ENCODE data around the gene SH2B2. TPM values are rescaled to one million over a fixed set of nuclear protein-coding genes. Genes with fewer than 3 reads are reported as not detected.

SH2B2 gene
- 9.2 TPM for total RNA-seq

GRCh38 chr7:102286237-102287110 is at the start of gene SH2B2:
Gene SH2B2, plus strand, starts transcription at chr7:102286868. Its CDS starts 13,683 bp downstream, at chr7:102300551.
- Histone ChIP-seq H3K27me3 (ENCODE audit: insufficient read depth, low read length) (no peaks in the 10 kb centered on the region), H3K9me3 (ENCODE audit: low read depth, low read length) (no peaks in the 10 kb centered on the region), H3K4me3 (ENCODE audit: low read length) (peak within 1 kb of the TSS; percentile 59), H3K4me1 (ENCODE audit: insufficient read depth, low read length) (peaks cover 62% of the 10 kb centered on the region)

- Histone ChIP-seq H3K4me1 (ENCODE audit: insufficient read depth, low read length) (no peaks in the 10 kb centered on the region), H3K4me3 (ENCODE audit: low read length) (no peak overlapping the region), H3K27me3 (ENCODE audit: insufficient read depth, low read length) (no peaks in the 10 kb centered on the region), H3K9me3 (ENCODE audit: low read depth, low read length) (no peaks in the 10 kb centered on the region)
Observed at GRCh38 chr7:102239206-102239820, 47.4 kb upstream of the SH2B2 start.

GRCh38 chr7:102241431-102241830 is 45.2 kb upstream of the SH2B2 start:
- no peak overlapping the region for H3K4me3 ChIP-seq (ENCODE audit: low read length)
- no peaks in the 10 kb centered on the region for H3K9me3 ChIP-seq (ENCODE audit: low read depth, low read length)
- H3K27me3 ChIP-seq (ENCODE audit: insufficient read depth, low read length), result no peaks in the 10 kb centered on the region
- H3K4me1 ChIP-seq (ENCODE audit: insufficient read depth, low read length), result no peaks in the 10 kb centered on the region

GRCh38 chr7:102244601-102245000 is 42.1 kb upstream of the SH2B2 start:
- H3K4me1 ChIP-seq (ENCODE audit: insufficient read depth, low read length), result no peaks in the 10 kb centered on the region
- no peak overlapping the region for H3K4me3 ChIP-seq (ENCODE audit: low read length)
- H3K9me3 ChIP-seq (ENCODE audit: low read depth, low read length), result no peaks in the 10 kb centered on the region
- no peaks in the 10 kb centered on the region for H3K27me3 ChIP-seq (ENCODE audit: insufficient read depth, low read length)

GRCh38 chr7:102248081-102248455 is 38.6 kb upstream of the SH2B2 start:
- H3K4me3 ChIP-seq (ENCODE audit: low read length), result no peak overlapping the region
- H3K9me3 ChIP-seq (ENCODE audit: low read depth, low read length), result no peaks in the 10 kb centered on the region
- H3K4me1 ChIP-seq (ENCODE audit: insufficient read depth, low read length), result no peaks in the 10 kb centered on the region
- no peaks in the 10 kb centered on the region for H3K27me3 ChIP-seq (ENCODE audit: insufficient read depth, low read length)

GRCh38 chr7:102248456-102249395 is 37.9 kb upstream of the SH2B2 start:
- no peaks in the 10 kb centered on the region for H3K27me3 ChIP-seq (ENCODE audit: insufficient read depth, low read length)
- H3K4me1 ChIP-seq (ENCODE audit: insufficient read depth, low read length), result no peaks in the 10 kb centered on the region
- H3K9me3 ChIP-seq (ENCODE audit: low read depth, low read length), result no peaks in the 10 kb centered on the region

GRCh38 chr7:102251531-102252365 is 34.9 kb upstream of the SH2B2 start:
- Histone ChIP-seq H3K27me3 (ENCODE audit: insufficient read depth, low read length) (no peaks in the 10 kb centered on the region), H3K4me1 (ENCODE audit: insufficient read depth, low read length) (no peaks in the 10 kb centered on the region), H3K9me3 (ENCODE audit: low read depth, low read length) (no peaks in the 10 kb centered on the region), H3K4me3 (ENCODE audit: low read length) (no peak overlapping the region)

More at GRCh38 chr7:102248456-102249395, 37.9 kb upstream of the SH2B2 start:
- no peak overlapping the region for H3K4me3 ChIP-seq (ENCODE audit: low read length)

- no peaks in the 10 kb centered on the region for H3K9me3 ChIP-seq (ENCODE audit: low read depth, low read length)
- no peaks in the 10 kb centered on the region for H3K4me1 ChIP-seq (ENCODE audit: insufficient read depth, low read length)
- H3K27me3 ChIP-seq (ENCODE audit: insufficient read depth, low read length), result no peaks in the 10 kb centered on the region
- H3K4me3 ChIP-seq (ENCODE audit: low read length), result no peak overlapping the region
Observed at GRCh38 chr7:102252366-102252982, 34.2 kb upstream of the SH2B2 start.

- Histone ChIP-seq H3K9me3 (ENCODE audit: low read depth, low read length) (no peaks in the 10 kb centered on the region), H3K27me3 (ENCODE audit: insufficient read depth, low read length) (no peaks in the 10 kb centered on the region), H3K4me1 (ENCODE audit: insufficient read depth, low read length) (no peaks in the 10 kb centered on the region), H3K4me3 (ENCODE audit: low read length) (no peak overlapping the region)
Observed at GRCh38 chr7:102253066-102253972, 33.3 kb upstream of the SH2B2 start.

- Histone ChIP-seq H3K27me3 (ENCODE audit: insufficient read depth, low read length) (no peaks in the 10 kb centered on the region), H3K4me3 (ENCODE audit: low read length) (no peak overlapping the region), H3K4me1 (ENCODE audit: insufficient read depth, low read length) (no peaks in the 10 kb centered on the region), H3K9me3 (ENCODE audit: low read depth, low read length) (no peaks in the 10 kb centered on the region)
Observed at GRCh38 chr7:102253973-102254370, 32.7 kb upstream of the SH2B2 start.

- no peaks in the 10 kb centered on the region for H3K27me3 ChIP-seq (ENCODE audit: insufficient read depth, low read length)
- no peaks in the 10 kb centered on the region for H3K4me1 ChIP-seq (ENCODE audit: insufficient read depth, low read length)
- no peak overlapping the region for H3K4me3 ChIP-seq (ENCODE audit: low read length)
- H3K9me3 ChIP-seq (ENCODE audit: low read depth, low read length), result no peaks in the 10 kb centered on the region
Observed at GRCh38 chr7:102254521-102254920, 32.1 kb upstream of the SH2B2 start.

GRCh38 chr7:102255501-102255900 is 31.2 kb upstream of the SH2B2 start:
- Histone ChIP-seq H3K27me3 (ENCODE audit: insufficient read depth, low read length) (no peaks in the 10 kb centered on the region), H3K4me1 (ENCODE audit: insufficient read depth, low read length) (no peaks in the 10 kb centered on the region), H3K4me3 (ENCODE audit: low read length) (no peak overlapping the region), H3K9me3 (ENCODE audit: low read depth, low read length) (no peaks in the 10 kb centered on the region)

GRCh38 chr7:102255916-102256315 is 30.8 kb upstream of the SH2B2 start:
- Histone ChIP-seq H3K27me3 (ENCODE audit: insufficient read depth, low read length) (no peaks in the 10 kb centered on the region), H3K4me1 (ENCODE audit: insufficient read depth, low read length) (no peaks in the 10 kb centered on the region), H3K9me3 (ENCODE audit: low read depth, low read length) (no peaks in the 10 kb centered on the region), H3K4me3 (ENCODE audit: low read length) (no peak overlapping the region)
